Thoracic aorta (tissue), 2 donors: Measurements from ENCODE around the gene CBS. TPM values are rescaled to one million over a fixed set of nuclear protein-coding genes. Genes with fewer than 3 reads are reported as not detected.
"Not testable (repeated sequence)": the region's sequence is repeated elsewhere in the genome, so short reads cannot be mapped to it uniquely, and the experiment has no call there.

Source experiments
- ATAC-seq: fragments of 150-250 bp; one replicate; pipeline ENCODE4 v1.8.0; 2017; ENCODE audit warnings: low read depth; ENCODE audit not compliant: insufficient number of reproducible peaks, low FRiP score
- DNase-seq: peaks from one replicate; pipeline ENCODE4 v3.0.0-alpha.2; 2020; ENCODE audit warnings: low spot score
- H3K27ac ChIP-seq, 2 donors: fragments of 200-600 bp; sonication (generic); 1 replicate in 1 of 2; 2 replicates in 1 of 2; pipeline ENCODE4 v1.5.1; 2016; ENCODE audit warnings: mild to moderate bottlenecking in 2 of 2, moderate library complexity in 2 of 2
- H3K27me3 ChIP-seq: fragments of 200-600 bp; sonication (generic); replicated peaks from 2 replicates; pipeline ENCODE4 v1.6.0; 2016; ENCODE audit warnings: mild to moderate bottlenecking; ENCODE audit not compliant: insufficient read depth
- H3K36me3 ChIP-seq: fragments of 200-600 bp; sonication (generic); one replicate; pipeline ENCODE4 v1.5.1; 2016
- H3K4me1 ChIP-seq, 2 donors: fragments of 200-600 bp; sonication (generic); 1 replicate in 1 of 2; 2 replicates in 1 of 2; pipeline versions ENCODE4 v1.5.1 to v1.6.0; 2016; ENCODE audit warnings: low read depth in 2 of 2, mild to moderate bottlenecking in 1 of 2; ENCODE audit not compliant: control insufficient read depth in 1 of 2
- H3K4me3 ChIP-seq: fragments of 200-600 bp; sonication (generic); 2 replicates; pipeline ENCODE4 v1.5.1; 2016; ENCODE audit warnings: mild to moderate bottlenecking
- H3K9me3 ChIP-seq: fragments of 200-600 bp; sonication (generic); 2 replicates; pipeline ENCODE4 v1.5.1; 2016
- total RNA-seq, 2 donors: library from RNA; depleted of rRNA; stranded (reverse); fragments of >200 nt; gene quantifications; one replicate each; pipeline versions ENCODE4 v1.1.0 to v1.2.3, GENCODE V29; 2016

Gene CBS
- total RNA-seq, result 10 to 100 TPM; 33.7 to 45.7 TPM

DNA sequence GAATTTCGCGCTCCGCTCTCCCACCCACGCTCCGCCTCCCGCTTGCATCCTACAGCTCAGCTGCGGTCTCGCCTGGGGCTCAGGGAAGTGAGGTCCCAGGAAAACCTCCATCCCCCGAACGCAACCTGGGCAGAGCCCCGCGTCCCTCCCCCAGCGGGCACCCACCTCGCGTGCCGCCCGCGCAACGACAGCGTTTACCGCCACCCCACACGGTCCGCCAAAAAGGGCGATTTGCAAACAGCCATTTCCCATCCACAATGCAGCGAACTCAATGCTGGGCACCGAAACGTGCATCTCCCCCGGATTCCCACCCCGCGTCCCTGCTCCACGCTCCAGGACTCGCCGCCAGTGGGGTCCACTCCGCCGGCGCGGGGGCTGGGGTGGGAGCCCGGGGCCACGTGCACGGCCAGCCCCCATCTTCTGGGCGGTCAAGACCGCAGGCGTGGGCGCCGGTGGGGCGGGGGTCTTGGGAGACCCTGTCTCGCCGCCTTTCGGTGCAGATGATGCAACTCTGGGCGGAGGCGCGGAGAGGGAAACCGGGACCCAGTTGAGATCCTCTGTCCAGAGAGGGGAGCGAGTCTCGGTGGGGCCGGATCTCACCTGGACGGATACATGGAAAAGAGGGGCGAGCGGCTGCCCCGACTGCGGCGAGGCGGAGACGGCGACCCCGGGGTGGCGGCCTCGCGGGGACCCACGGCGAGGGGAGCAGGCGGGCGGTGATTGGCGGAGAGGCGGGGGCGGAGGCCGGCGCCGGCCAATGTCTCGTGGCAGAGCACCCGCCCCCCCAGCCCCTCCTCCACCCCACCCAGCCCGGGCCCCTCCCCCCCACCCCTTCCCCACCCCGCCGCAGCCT, at the start of gene CBS:
TSS of gene CBS (minus strand) at position 666 of the 853 bp plus-strand sequence. CDS start 3,642 bp downstream, outside the sequence.
- H3K27me3 ChIP-seq, H3K4me1 ChIP-seq, ATAC-seq, H3K9me3 ChIP-seq, H3K4me3 ChIP-seq, H3K27ac ChIP-seq, H3K36me3 ChIP-seq, DNase-seq: not testable (repeated sequence)

DNA sequence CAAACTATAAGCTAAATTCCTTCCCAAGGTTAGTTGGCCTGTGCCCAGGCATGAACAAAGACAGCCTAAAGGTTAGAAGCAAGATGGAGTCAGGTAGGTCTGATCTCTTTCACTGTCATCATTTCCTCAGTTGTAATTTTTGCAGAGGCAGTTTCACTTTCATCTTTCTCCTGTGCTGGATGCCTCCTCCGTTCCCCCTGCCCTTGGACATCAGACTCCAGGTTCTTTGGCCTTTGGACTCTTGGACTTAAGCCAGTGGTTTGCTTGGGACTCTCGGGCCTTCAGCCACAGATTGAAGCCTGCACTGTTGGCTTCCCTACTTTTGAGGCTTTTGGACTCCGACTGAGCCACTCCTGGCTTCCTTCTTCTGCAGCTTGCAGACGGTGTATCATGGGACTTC, 40.3 kb upstream of the CBS start:
- H3K27me3 ChIP-seq, H3K4me3 ChIP-seq, H3K36me3 ChIP-seq, H3K4me1 ChIP-seq, H3K9me3 ChIP-seq, ATAC-seq, DNase-seq, H3K27ac ChIP-seq: not testable (repeated sequence)

DNA sequence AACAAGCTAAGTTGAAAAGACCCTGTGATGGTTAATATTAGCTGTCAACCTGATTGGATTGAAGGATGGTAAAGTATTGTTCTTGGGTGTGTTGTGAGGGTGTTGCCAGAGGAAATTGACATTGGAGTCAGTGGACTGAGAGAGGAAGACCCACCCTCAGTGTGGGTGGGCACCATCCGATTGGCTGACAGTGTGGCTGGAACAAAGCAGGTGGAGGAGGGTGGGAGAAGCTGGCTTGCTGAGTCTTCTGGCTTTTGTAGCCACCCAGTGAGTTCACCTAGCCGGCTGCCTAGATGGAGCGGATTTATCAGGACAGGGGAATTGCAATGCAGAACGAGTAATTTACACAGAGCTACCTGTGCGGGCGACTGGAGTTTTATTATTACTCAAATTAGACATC, 38.8 kb upstream of the CBS start:
- H3K36me3 ChIP-seq, DNase-seq, ATAC-seq, H3K4me3 ChIP-seq, H3K27me3 ChIP-seq, H3K27ac ChIP-seq, H3K9me3 ChIP-seq, H3K4me1 ChIP-seq: not testable (repeated sequence)

DNA sequence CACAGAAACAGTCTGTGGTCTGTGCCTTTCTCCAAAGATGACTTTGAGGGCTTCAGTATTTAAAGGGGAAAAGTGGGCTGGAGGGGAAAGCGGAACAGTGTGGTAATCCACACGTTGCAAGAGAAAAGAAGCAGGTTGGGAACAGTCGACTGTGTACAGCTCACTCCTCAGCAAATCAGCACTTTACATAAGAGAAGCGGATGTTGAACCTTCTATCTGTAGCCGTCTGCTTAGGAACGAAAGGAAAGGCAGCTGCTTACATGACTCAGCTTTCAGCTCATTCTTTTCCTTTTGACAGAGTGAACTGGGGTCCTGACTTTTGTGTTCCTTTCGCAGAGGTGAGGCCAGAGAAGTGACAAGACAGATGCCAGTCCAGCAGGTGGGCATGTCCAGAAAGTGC, 33.4 kb upstream of the CBS start:
- not testable (repeated sequence) for H3K9me3 ChIP-seq, H3K36me3 ChIP-seq, H3K4me1 ChIP-seq, ATAC-seq, H3K27ac ChIP-seq, DNase-seq, H3K4me3 ChIP-seq, H3K27me3 ChIP-seq

DNA sequence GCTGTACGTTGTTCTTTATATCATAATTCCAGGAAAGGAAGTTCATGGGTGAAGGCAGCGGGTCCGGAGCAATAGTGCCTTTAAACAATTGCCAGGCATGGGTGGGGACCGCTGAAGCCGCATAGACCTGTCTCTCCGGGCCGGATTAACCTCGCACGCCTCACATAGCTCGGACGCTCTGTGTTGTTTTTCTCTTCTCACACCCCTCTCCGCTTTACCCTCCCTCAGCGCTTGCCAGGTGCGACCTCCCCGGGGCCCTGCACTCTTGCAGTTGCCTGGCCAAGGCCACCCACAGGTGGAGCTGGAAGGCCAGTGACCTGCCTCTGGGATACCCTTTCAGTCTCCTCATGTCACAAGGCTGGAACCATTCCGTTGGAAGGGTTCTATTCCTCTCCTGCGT, 32.5 kb upstream of the CBS start:
- not testable (repeated sequence) for H3K4me3 ChIP-seq, H3K27ac ChIP-seq, H3K9me3 ChIP-seq, H3K36me3 ChIP-seq, H3K4me1 ChIP-seq, H3K27me3 ChIP-seq, DNase-seq, ATAC-seq

DNA sequence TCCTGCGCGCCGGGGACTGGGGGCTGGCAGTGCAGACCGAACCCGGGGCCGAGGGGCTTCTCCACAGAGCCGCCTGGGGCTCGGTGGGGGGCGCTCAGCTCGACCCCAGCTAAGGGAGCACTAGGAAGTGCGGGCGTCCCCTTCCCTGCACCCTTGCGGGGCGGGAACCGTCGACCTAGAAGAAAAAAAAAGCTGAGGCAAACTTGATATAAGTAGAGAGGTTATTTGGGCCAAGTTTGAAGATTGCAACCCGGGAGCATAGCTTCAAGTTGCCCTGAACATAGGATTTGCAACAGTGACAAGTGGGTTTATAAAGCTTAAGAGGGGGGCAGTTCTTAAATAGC, 32.1 kb upstream of the CBS start:
- H3K4me1 ChIP-seq, DNase-seq, H3K27me3 ChIP-seq, ATAC-seq, H3K27ac ChIP-seq, H3K9me3 ChIP-seq, H3K36me3 ChIP-seq, H3K4me3 ChIP-seq: not testable (repeated sequence)

DNA sequence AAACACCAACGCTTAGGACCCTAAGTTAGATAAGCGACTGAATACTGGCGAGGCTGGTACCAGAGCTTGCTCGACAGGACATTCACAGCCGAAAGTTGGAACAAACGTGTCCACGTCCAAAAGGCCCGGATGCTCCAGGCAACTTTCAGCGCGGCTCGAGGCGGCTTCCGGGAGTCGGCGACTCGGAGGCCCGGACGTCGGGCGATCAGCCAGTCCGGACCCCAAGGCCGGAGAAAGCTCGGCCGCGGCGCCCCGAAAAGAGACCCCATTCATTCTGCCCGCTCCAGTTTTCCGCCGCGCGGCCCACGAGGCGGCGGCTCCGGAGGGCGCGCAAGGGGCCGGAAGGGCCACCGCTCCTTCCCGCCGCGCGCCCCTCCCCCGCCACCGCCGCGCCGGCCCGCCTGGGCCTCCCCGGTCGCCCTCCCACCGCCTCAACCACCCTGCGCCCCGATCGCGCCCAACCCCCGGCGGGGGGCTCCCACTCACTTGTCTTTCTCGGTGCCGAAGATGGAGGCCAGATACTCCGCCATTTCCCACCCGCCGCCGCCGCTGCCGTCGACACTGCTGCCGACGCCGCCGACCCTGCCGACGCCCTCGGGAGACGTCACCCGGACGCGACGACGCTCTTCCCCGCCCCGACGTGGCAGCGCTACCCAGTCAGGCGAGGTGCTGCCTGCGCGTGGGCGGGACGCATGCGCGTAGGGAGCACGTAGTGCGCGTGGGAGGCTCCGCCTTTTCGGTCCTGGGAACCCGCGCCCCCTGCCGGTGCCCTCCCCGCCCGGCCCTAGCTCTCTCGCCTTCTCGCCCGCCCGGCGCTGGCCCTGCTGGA, 31.5 kb upstream of the CBS start, which contains the start of gene U2AF1:
TSS of gene U2AF1 (minus strand) at position 606 of the 829 bp plus-strand sequence. CDS start at position 530, 76 bp downstream.
- H3K27me3 ChIP-seq, H3K4me1 ChIP-seq, H3K9me3 ChIP-seq, DNase-seq, H3K36me3 ChIP-seq: not testable (repeated sequence)
- peak within 1 kb of the TSS in 1 of 2 donors; percentile 49 for H3K27ac ChIP-seq
- peak; percentile 91 for ATAC-seq
- H3K4me3 ChIP-seq, result peak within 1 kb of the TSS; percentile 77

DNA sequence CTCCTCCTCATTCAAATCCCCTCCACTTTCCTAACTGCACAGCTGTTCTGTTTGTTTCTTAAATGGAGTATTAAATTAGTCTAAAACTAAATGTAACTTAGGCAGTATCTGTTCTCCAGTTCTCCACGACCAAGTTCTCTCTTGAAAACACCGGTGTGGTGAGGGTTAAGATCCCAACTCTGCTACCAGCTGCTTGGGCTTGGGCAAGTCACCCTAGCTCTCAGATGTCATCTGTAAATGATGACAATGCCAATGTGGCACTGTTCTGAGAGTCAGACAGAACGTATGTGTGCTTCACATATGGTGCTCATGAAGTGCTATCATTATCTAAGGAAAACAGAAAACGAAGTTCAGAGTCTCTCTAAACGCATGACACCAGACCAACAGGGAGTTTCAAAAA, 29.0 kb upstream of the CBS start:
- not testable (repeated sequence) for H3K27ac ChIP-seq, H3K36me3 ChIP-seq, H3K27me3 ChIP-seq, DNase-seq, ATAC-seq, H3K4me1 ChIP-seq, H3K9me3 ChIP-seq, H3K4me3 ChIP-seq

DNA sequence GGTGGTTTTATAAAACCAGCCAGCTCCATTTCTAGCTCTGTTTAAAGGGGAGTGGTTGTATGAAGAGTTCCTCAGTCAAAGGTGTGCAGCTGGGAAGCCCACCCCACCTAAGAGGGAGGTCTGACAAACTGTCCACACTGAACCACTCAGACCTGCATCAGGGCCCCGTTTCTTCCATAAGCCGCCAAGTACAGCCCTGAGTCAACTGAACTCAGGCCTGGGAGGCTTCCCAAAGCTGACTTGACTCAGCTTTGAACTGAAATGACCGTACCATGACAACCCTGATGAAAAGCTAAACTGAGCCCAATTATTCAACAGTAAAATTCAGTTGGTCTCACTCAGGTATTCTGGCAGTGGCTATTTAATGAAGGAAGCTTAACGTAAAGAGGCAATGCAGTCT, 26.6 kb upstream of the CBS start:
- not testable (repeated sequence) for H3K27me3 ChIP-seq, H3K36me3 ChIP-seq, H3K9me3 ChIP-seq, H3K4me3 ChIP-seq, DNase-seq, H3K27ac ChIP-seq, ATAC-seq, H3K4me1 ChIP-seq

DNA sequence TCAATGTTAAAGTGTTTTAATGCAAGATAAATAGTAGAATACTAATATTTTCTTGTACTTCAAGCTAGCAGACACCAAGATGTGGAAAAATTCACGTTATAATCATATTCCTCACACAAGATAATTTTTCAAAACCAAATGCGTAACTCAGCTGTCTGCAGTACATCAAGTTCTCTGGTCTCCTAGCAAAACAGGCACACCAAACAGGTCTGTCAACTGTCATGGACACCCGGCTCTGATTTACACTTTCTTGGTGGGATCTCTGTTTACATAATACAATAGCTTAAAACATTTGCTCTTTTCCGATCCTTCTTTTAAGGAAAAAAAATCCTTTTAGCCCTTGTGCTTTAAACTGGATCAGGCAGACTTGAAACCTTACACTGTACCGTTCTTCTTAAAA, 26.0 kb upstream of the CBS start:
- not testable (repeated sequence) for DNase-seq, H3K27me3 ChIP-seq, H3K36me3 ChIP-seq, ATAC-seq, H3K27ac ChIP-seq, H3K4me3 ChIP-seq, H3K9me3 ChIP-seq, H3K4me1 ChIP-seq

DNA sequence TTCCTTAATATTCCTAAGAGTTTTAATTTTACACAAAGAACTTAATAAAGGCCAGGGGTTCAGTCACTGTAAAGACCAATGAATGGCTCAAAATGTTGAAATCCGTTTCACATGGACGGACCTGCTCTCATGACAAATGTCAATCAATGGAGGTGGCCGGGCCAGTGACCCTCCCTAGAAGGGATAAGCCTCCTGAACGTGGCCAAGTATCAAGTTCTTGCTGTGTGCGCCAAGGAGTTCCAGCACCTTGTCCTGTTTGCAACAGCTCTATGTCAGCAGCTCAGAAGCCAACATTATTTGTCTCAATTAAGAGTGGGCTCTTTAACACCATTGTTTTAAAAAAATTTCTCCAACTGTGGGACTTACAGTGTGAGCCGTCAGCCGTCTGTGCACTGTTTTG, 25.4 kb upstream of the CBS start:
- H3K4me1 ChIP-seq, ATAC-seq, H3K9me3 ChIP-seq, H3K27ac ChIP-seq, H3K27me3 ChIP-seq, H3K4me3 ChIP-seq, H3K36me3 ChIP-seq, DNase-seq: not testable (repeated sequence)

DNA sequence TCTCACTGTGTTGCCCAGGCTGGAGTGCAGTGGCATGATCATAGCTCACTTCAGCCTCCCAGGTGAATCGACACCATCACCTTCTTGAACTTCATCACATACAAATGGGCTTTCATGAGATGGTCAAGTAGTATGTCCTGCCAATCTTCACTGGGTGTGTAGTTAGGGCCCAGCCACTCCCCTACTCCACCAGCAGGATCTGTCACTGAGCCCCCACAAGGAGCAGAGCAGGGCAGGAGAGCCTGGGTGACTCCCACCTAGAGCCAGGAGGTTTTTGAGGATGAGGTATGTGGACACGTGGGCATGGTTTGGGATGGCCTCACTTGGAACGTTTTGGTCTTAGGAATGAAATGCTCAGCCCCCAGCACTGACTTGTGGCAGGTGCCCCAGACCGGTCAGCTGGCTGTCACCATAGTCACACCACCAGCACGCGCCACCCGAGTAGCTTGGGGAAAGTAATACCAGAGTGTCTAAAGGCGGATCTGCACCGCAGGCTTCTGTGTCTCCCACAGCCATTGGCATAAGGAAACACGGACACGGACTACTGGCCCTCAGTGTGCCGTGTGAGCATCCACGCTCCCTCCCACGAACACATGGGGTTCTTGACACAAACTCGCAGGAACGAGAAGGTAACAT, 16.5 kb upstream of the CBS start:
- not testable (repeated sequence) for H3K27ac ChIP-seq, H3K4me3 ChIP-seq, DNase-seq, H3K9me3 ChIP-seq, H3K4me1 ChIP-seq, H3K27me3 ChIP-seq, H3K36me3 ChIP-seq, ATAC-seq
